HCT116 (cell line): ENCODE data around the gene PGS1. TPM values are rescaled to one million over a fixed set of nuclear protein-coding genes. Genes with fewer than 3 reads are reported as not detected.

Source experiments
- ATAC-seq: fragments of 200-7000 bp; cut with Tn5 transposase; 2 replicates; pipeline ENCODE4 v1.9.1; 2020; ENCODE audit warnings: mild to moderate bottlenecking, moderate library complexity
- BruUV-seq: library from RNA; stranded (reverse); fragments of 400-500 nt; replicated peaks from 2 replicates; lab custom pipeline; 2021; lab: Mats Ljungman, UMichigan
- CTCF ChIA-PET: fragments of 300-600 bp; sonication (Branson Sonifier 250); formaldehyde crosslinking; loops from one replicate; lab custom pipeline; 2021; ENCODE audit warnings: antibody characterized with exemption; lab: Charles Lee
- POLR2A ChIA-PET: fragments of 300-600, 350-600 bp; sonication (Branson Sonifier 250); formaldehyde crosslinking; loops from one replicate; lab custom pipeline; 2021; ENCODE audit warnings: antibody characterized with exemption; lab: Charles Lee
- RAD21 ChIA-PET, 2 experiments: fragments of 300-600 bp; sonication (Branson Sonifier 250); formaldehyde crosslinking; loops; one replicate each; lab custom pipeline; 2023; ENCODE audit warnings: low total read pairs in 2 of 2; ENCODE audit not compliant: uncharacterized antibody in 2 of 2, unreplicated experiment in 2 of 2, low non-redundant PET in 1 of 2; lab: Charles Lee
- DNase-seq: peaks from one replicate; pipeline ENCODE4 v3.0.0-alpha.2; 2010; ENCODE audit warnings: low read depth, low spot score
- H2AFZ ChIP-seq: fragments of 200-600 bp; shearing (Covaris generic), sonication (generic); 2 replicates; pipeline ENCODE4 v1.6.1; 2017; ENCODE audit warnings: low read depth, mixed run types, mixed read lengths, antibody characterized with exemption, low read length; ENCODE audit not compliant: poor library complexity, severe bottlenecking
- H3K27ac ChIP-seq: 2 replicates; pipeline ENCODE4 v1.5.1; 2012; ENCODE audit warnings: low read depth, low read length
- H3K27me3 ChIP-seq: fragments of 200-600 bp; sonication (generic); 2 replicates; pipeline ENCODE4 v1.6.1; 2016; ENCODE audit warnings: mixed run types, low read length, mixed read lengths; ENCODE audit not compliant: insufficient read depth
- H3K36me3 ChIP-seq, 2 experiments: fragments of 200-500 bp in 1 of 2; fragments of 200-600 bp in 1 of 2; sonication (Bioruptor generic) in 1 of 2; sonication (generic) in 1 of 2; 2 replicates each; pipeline versions ENCODE4 v1.5.1 to v1.6.1; 2014 to 2016; ENCODE audit warnings: low read length in 2 of 2, inconsistent platforms in 1 of 2, mixed read lengths in 1 of 2, mixed run types in 1 of 2; ENCODE audit not compliant: insufficient read depth in 2 of 2, control insufficient read depth in 1 of 2
- H3K4me1 ChIP-seq, 2 experiments: fragments of 200-600 bp in 1 of 2; sonication (generic) in 1 of 2; 2 replicates each; pipeline versions ENCODE4 v1.5.1 to v1.6.1; 2012 to 2017; ENCODE audit warnings: low read length in 2 of 2, inconsistent platforms in 1 of 2, mild to moderate bottlenecking in 1 of 2, mixed read lengths in 1 of 2, mixed run types in 1 of 2, moderate library complexity in 1 of 2; ENCODE audit not compliant: insufficient read depth in 2 of 2, control insufficient read depth in 1 of 2
- H3K4me2 ChIP-seq: fragments of 200-600 bp; sonication (generic); 2 replicates; pipeline ENCODE4 v1.6.1; 2017; ENCODE audit warnings: mixed run types, low read length, mixed read lengths
- H3K4me3 ChIP-seq, 2 experiments: fragments of 200-600 bp in 1 of 2; sonication (generic) in 1 of 2; replicated peaks in 1 of 2; 2 replicates each; pipeline ENCODE4 v1.5.1; 2011 to 2016; ENCODE audit warnings: low read length in 2 of 2, control low read depth in 1 of 2, low read depth in 1 of 2, mild to moderate bottlenecking in 1 of 2, mixed read lengths in 1 of 2, mixed run types in 1 of 2
- H3K79me2 ChIP-seq: fragments of 200-600 bp; sonication (generic); 2 replicates; pipeline ENCODE4 v1.6.1; 2017; ENCODE audit warnings: mild to moderate bottlenecking, mixed run types, low read length, moderate library complexity, mixed read lengths; ENCODE audit not compliant: insufficient read depth
- H3K9ac ChIP-seq: fragments of 200-600 bp; sonication (generic); 2 replicates; pipeline ENCODE4 v1.6.1; 2016; ENCODE audit warnings: low read length, mixed read lengths
- H3K9me2 ChIP-seq: fragments of 200-600 bp; sonication (generic), shearing (Covaris generic); 2 replicates; pipeline ENCODE4 v1.6.1; 2017; ENCODE audit warnings: mixed run types, mild to moderate bottlenecking, moderate library complexity; ENCODE audit not compliant: insufficient read depth
- H3K9me3 ChIP-seq, 2 experiments: fragments of 200-500 bp in 1 of 2; fragments of 200-600 bp in 1 of 2; sonication (Bioruptor generic) in 1 of 2; sonication (generic) in 1 of 2; 2 replicates each; pipeline ENCODE4 v1.6.1; 2014 to 2017; ENCODE audit warnings: low read length in 2 of 2, mixed read lengths in 2 of 2, inconsistent platforms in 1 of 2, low read depth in 1 of 2, mild to moderate bottlenecking in 1 of 2, mixed run types in 1 of 2, moderate library complexity in 1 of 2; ENCODE audit not compliant: control insufficient read depth in 1 of 2, insufficient read depth in 1 of 2
- H4K20me1 ChIP-seq: fragments of 200-600 bp; sonication (generic), shearing (Covaris generic); 2 replicates; pipeline ENCODE4 v1.6.1; 2017; ENCODE audit warnings: mixed run types, mild to moderate bottlenecking, moderate library complexity; ENCODE audit not compliant: insufficient read depth
- CEBPB ChIP-seq: IDR thresholded peaks from 2 replicates; pipeline ENCODE4 v1.6.1; 2012; ENCODE audit warnings: low read depth
- EGR1 ChIP-seq: IDR thresholded peaks from 2 replicates; pipeline ENCODE4 v1.6.1; 2012; ENCODE audit warnings: low read depth
- EZH2phosphoT487 ChIP-seq: fragments of 200-600 bp; IDR thresholded peaks from 2 replicates; pipeline ENCODE4 v1.6.1; 2018; ENCODE audit warnings: antibody characterized with exemption, borderline replicate concordance
- FOSL1 ChIP-seq: IDR thresholded peaks from 2 replicates; pipeline ENCODE4 v1.6.1; 2012; ENCODE audit warnings: low read depth
- JUND ChIP-seq: IDR thresholded peaks from 2 replicates; pipeline ENCODE4 v1.6.1; 2012
- MAX ChIP-seq: IDR thresholded peaks from 2 replicates; pipeline ENCODE4 v1.6.1; 2012
- POLR2AphosphoS5 ChIP-seq: IDR thresholded peaks from 2 replicates; pipeline ENCODE4 v1.6.1; 2011; ENCODE audit warnings: mild to moderate bottlenecking, low read depth, low read length, moderate library complexity
- SIN3A ChIP-seq: IDR thresholded peaks from 2 replicates; pipeline ENCODE4 v1.6.1; 2012; ENCODE audit warnings: low read depth
- SP1 ChIP-seq: IDR thresholded peaks from 2 replicates; pipeline ENCODE4 v1.6.1; 2012; ENCODE audit warnings: low read depth
- YY1 ChIP-seq: IDR thresholded peaks from 2 replicates; pipeline ENCODE4 v1.6.1; 2011; ENCODE audit warnings: low read length, low read depth, moderate library complexity, mild to moderate bottlenecking; ENCODE audit not compliant: insufficient replicate concordance; ENCODE audit errors: extremely low read depth
- ZFX ChIP-seq: fragments of 450-650 bp; IDR thresholded peaks from 2 replicates; pipeline ENCODE4 v1.6.1; 2017
- intact Hi-C: fragments of 100-400 bp; cut with micrococcal nuclease; formaldehyde crosslinking; loops from 2 replicates; pipeline ENCODE4 v1.10.0; 2022
- total RNA-seq: library from RNA; stranded (reverse); gene quantifications from one replicate; pipeline ENCODE4 v1.2.1, GENCODE V29; 2021; ENCODE audit not compliant: unreplicated experiment
- TF ChIP-seq, protein P1 (sequence below), 3 experiments: fragments of 200-600 bp in 1 of 3; sonication (generic) in 1 of 3; IDR thresholded peaks in 2 of 3; conservative IDR thresholded peaks in 1 of 3; 2 replicates each; pipeline ENCODE4 v1.5.1; 2012 to 2017; ENCODE audit warnings: low read depth in 2 of 3, low read length in 2 of 3, antibody characterized with exemption in 1 of 3, borderline replicate concordance in 1 of 3, control low read depth in 1 of 3, mild to moderate bottlenecking in 1 of 3, mixed read lengths in 1 of 3, mixed run types in 1 of 3, moderate library complexity in 1 of 3; ENCODE audit not compliant: insufficient read depth in 1 of 3
- TF ChIP-seq, protein P2 (sequence below): IDR thresholded peaks from 2 replicates; pipeline ENCODE4 v1.6.1; 2012

Gene PGS1
- total RNA-seq, 1 experiment from 2014 or later: 44.4 TPM

DNA sequence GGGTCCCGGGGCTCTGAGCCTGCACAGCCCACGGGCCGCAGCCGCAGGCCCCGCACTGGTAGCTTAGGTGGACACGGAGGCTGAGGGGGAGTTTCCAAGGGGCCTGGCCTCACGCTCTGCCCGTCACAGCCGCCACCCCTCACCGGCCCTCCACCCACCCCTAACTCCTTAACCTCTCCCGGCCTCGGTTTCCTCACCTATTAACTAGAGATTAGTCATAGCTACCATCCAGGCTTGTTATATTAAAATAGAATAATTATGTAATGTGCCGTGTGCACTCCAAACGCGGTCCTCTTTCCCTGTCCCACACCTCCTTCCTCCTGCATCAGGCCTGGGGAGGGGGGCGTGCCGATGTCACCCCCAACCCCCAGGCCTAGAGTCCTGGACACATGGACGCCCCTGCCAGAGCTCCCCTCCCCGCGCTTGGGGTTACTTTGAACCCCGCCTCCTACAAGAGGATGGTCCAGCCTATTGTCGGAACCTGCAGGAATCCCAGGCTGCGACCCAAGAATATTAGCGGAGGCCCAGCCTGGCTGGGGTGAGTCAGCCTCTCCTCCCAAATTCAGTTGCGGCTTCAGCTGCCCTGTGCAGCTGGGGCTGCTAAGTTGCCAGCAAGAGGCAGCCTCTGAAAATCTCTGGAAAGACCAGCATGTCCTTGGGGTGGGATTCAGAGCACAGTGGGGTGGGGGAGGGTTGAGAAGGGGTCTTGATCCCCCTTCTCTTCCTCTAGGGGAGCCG is 35.8 kb upstream of the PGS1 start:
- no peaks in the 10 kb centered on the region for H3K9me3 ChIP-seq
- H3K4me1 ChIP-seq: peaks cover 54 to 97% of the 10 kb centered on the region in 2 experiments
- peak overlapping the region; percentile 98 for H3K27ac ChIP-seq
- ATAC-seq: peak; percentile 55
- H3K9me2 ChIP-seq: no peaks in the 10 kb centered on the region
- peak overlapping the region; percentile 94 for H3K4me2 ChIP-seq
- TF ChIP-seq FOSL1 (peak; percentile 64), POLR2AphosphoS5 (no peak; the same call in 1 of the 2 replicates), ZFX (peak; percentile 4; the same call in 1 of the 2 replicates), MAX (peak; percentile 28), SIN3A (no peak), JUND (peak; percentile 69; the same call in 1 of the 2 replicates), SP1 (peak; percentile 10; the same call in 1 of the 2 replicates)
- TF ChIP-seq, all 23 proteins: peak for 5
- H3K27me3 ChIP-seq: no peaks in the 10 kb centered on the region
- H4K20me1 ChIP-seq: no peaks in the 10 kb centered on the region
- BruUV-seq: TSS peak; percentile 40
- H3K9ac ChIP-seq: peak overlapping the region; percentile 78
- H3K36me3 ChIP-seq: no peaks in the 10 kb centered on the region
- RAD21 ChIA-PET: interaction anchor here in 1 of 2 experiments (1.0 to 1.3 kb wide), 2 partner anchors 19 to 54 kb away, joined by 3 read pairs; no protein-coding TSS in a partner anchor
- peak overlapping the region; percentile 42 to 62 for H3K4me3 ChIP-seq
- no peaks in the 10 kb centered on the region for H3K79me2 ChIP-seq
- POLR2A ChIA-PET: interaction anchor here (1.0 to 2.3 kb wide), 7 partner anchors 8 to 41 kb away, joined by 3 to 14 read pairs (median 4); partner anchors contain the start of gene SOCS3
- intact Hi-C loops: loop anchor here (1.0 to 2.0 kb wide), 2 partner anchors 18 to 28 kb away; partner anchors contain the start of gene SOCS3
- H2AFZ ChIP-seq: no peak overlapping the region
- CTCF ChIA-PET: interaction anchor here (1.2 to 2.4 kb wide), 4 partner anchors 8 to 92 kb away, joined by 5 to 13 read pairs (median 5); partner anchors contain the start of gene SOCS3
- peak; percentile 65 for DNase-seq

- intact Hi-C loops: loop anchor here (2.0 kb wide), 1 partner anchor 28 kb away; no protein-coding TSS in a partner anchor
- H3K9me2 ChIP-seq: no peaks in the 10 kb centered on the region
- peaks cover 54 to 93% of the 10 kb centered on the region in 2 experiments for H3K4me1 ChIP-seq
- ChIA-PET RAD21 (interaction anchor here (0.8 to 1.3 kb wide), 3 partner anchors 18 to 54 kb away, joined by 3 read pairs; no protein-coding TSS in a partner anchor), CTCF (interaction anchor here (0.8 to 2.4 kb wide), 5 partner anchors 11 to 92 kb away, joined by 3 to 13 read pairs (median 5); partner anchors contain the start of gene SOCS3), POLR2A (interaction anchor here (1.0 to 2.3 kb wide), 4 partner anchors 9 to 27 kb away, joined by 3 to 14 read pairs (median 4); partner anchors contain the start of gene SOCS3)
- no peaks in the 10 kb centered on the region for H3K79me2 ChIP-seq
- peak overlapping the region; percentile 78 for H3K9ac ChIP-seq
- no peaks in the 10 kb centered on the region for H4K20me1 ChIP-seq
- peak overlapping the region; percentile 98 for H3K27ac ChIP-seq
- peak; percentile 74 for TF ChIP-seq SP1
- no peak for TF ChIP-seq EGR1
- TF ChIP-seq YY1: no peak
- TF ChIP-seq JUND: 0 out of 2 replicates have a peak, but pooled peaks have one; percentile 14
- TF ChIP-seq, protein P1, sequence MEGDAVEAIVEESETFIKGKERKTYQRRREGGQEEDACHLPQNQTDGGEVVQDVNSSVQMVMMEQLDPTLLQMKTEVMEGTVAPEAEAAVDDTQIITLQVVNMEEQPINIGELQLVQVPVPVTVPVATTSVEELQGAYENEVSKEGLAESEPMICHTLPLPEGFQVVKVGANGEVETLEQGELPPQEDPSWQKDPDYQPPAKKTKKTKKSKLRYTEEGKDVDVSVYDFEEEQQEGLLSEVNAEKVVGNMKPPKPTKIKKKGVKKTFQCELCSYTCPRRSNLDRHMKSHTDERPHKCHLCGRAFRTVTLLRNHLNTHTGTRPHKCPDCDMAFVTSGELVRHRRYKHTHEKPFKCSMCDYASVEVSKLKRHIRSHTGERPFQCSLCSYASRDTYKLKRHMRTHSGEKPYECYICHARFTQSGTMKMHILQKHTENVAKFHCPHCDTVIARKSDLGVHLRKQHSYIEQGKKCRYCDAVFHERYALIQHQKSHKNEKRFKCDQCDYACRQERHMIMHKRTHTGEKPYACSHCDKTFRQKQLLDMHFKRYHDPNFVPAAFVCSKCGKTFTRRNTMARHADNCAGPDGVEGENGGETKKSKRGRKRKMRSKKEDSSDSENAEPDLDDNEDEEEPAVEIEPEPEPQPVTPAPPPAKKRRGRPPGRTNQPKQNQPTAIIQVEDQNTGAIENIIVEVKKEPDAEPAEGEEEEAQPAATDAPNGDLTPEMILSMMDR (IDR thresholded peaks at IDR 0.05 in 2 of 3, conservative IDR thresholded peaks at IDR 0.05 in 1 of 3; ENCODE audit: borderline replicate concordance in 1 of 3, insufficient read depth in 1 of 3, low read depth in 2 of 3, low read length in 2 of 3): no peak
- TF ChIP-seq CEBPB: no peak
- TF ChIP-seq POLR2AphosphoS5: 0 out of 2 replicates have a peak, but pooled peaks have one; percentile 11
- no peak for TF ChIP-seq EZH2phosphoT487
- peak; percentile 35; the same call in 1 of the 2 replicates for TF ChIP-seq SIN3A
- TF ChIP-seq, protein P2, sequence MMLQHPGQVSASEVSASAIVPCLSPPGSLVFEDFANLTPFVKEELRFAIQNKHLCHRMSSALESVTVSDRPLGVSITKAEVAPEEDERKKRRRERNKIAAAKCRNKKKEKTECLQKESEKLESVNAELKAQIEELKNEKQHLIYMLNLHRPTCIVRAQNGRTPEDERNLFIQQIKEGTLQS: no peak
- H3K9me3 ChIP-seq: no peaks in the 10 kb centered on the region
- no TSS peak for BruUV-seq
- peak overlapping the region; percentile 94 for H3K4me2 ChIP-seq
- H2AFZ ChIP-seq: no peak overlapping the region
- ATAC-seq (peak; percentile 47), DNase-seq (peak; percentile 45)
- H3K27me3 ChIP-seq: no peaks in the 10 kb centered on the region
- no peaks in the 10 kb centered on the region for H3K36me3 ChIP-seq
- peak overlapping the region; percentile 42 to 62 for H3K4me3 ChIP-seq
Measured at GRCh38 chr17:78343187-78343542, 35.3 kb upstream of the PGS1 start.
